ENCODE results near the gene BLVRB. TPM values are rescaled to one million over a fixed set of nuclear protein-coding genes. Genes with fewer than 3 reads are reported as not detected.
"Not testable (repeated sequence)": the region's sequence is repeated elsewhere in the genome, so short reads cannot be mapped to it uniquely, and the experiment has no call there.

The BLVRB gene
- total RNA-seq, 1 donor from 2014 or later = 43.0 TPM

DNA sequence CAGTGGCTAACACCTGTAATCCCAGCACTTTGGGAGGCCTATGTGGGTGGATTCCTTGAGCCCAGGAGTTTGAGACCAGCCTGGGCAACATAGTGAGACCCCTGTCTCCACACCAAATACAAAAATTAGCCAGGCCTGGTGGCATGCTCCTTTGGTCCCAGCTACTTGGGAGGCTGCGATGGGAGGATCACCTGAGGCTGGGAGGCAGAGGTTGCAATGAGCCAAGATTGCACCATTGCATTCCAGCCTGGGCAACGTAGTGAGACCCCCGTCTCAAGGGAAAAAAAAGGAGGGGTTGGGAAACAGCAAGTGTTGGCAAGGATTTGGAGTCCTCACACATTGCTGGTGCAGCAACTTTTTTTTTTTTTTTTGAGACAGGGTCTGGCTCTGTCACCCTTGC lies 20.5 kb upstream of the BLVRB start:
- DNase-seq (ENCODE audit: low read depth) = no peak

DNA sequence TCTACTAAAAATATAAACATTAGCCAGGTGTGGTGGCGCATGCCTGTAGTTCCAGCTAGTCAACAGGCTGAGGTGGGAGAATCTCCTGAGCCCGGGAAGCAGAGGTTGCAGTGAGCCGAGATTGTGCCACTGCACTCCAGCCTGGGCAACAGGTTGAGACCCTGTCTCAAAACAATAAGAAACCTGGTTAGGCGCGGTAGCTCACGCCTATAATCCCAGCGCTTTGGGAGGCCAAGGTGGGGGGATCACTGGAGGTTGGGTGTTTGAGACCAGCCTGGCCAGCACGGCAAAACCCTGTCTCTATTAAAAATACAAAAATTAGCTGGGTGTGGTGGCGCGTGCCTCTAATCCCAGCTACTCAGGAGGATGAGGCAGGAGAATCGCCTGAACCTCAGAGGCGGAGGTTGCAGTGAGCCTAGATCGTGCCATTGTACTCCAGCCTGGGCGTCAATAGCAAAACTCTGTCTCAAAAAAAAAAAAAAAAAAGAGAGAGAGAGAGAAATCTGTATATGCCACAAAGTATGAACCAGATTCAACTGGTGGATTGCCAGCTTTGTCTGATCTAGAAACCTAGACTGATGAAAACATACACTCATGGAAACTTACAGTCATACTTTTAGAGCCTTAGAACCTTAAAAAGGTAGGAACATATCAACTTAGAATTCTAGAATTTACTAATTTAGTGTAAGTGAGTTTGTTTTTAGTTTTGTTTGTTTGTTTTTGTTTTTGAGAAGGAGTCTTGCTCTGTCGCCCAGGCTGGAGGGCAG lies 10.5 kb upstream of the BLVRB start:
- DNase-seq (ENCODE audit: low read depth) = not testable (repeated sequence)

DNA sequence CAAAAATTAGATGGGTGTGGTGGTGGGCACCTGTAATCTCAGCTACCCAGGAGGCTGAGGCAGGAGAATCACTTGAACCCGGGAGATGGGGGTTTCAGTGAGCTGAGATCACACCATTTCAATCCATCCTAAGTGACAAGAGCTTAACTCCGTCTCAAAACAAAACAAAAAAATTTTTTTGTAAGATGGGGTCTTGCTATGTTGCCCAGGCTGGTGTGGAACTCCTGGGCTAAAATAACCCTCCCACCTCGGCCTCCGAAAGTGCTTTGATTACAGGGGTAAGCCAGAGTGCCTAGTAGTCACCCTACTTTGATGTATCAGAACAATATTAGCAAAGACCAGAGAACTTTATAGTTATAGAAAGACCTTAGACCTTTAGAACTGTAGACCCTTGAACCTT lies 9.2 kb upstream of the BLVRB start:
- DNase-seq (ENCODE audit: low read depth) = no peak

DNA sequence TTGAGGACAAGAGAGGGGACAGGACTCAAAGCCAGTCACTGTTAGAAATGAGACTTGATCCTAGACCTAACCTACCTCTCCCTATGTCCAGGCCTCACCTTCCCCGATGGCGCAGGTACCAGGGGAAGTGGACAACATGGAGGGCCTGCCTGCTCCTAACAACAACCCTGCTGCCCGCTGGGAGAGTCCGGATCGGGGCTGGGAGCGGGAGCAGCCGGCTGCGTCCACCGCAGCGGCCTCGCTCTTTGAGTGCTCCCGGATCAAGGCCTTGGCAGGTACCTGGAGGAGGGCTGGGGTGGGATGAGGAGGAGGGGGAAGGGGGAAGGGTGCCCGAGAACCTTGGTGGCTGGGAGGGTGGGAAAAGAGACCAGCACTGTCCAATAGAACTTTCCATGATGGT lies 7.0 kb upstream of the BLVRB start:
- DNase-seq (ENCODE audit: low read depth) = no peak

DNA sequence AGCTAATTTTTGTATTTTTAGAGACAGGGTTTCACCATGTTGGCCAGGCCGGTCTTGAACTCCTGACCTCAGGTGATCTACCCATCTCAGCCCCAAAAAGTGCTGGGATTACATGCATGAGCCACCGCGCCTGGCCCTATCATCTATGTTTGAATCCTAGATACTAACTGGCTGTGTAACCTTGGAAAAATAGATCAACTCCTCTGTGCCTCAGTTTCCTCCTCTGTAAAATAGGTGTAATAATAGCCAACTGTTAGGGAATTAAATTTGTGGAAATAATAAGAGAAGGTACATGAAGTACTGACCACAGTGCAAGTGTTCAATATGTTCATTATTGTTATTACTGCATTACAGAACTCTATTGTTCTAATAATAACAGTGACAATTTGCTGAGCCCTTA lies 5.6 kb upstream of the BLVRB start:
- no peak for DNase-seq (ENCODE audit: low read depth)

DNA sequence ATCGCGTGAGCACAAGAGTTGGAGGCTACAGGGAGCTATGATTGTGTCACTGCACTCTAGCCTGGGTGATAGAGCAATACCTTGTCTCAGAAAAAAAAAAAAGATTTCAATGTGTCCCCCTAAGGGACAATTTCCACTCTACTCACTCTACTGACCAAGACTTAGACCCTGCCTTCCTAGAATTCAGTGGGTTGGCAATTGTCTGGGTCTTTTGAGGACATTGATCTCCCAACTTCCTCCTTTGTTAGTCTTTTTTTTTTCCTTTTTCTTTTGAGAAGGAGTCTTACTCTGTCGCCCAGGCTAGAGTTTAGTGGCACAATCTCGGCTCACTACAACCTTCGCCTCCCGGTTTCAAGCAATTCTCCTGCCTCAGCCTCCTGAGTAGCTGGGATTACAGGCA lies 3.5 kb upstream of the BLVRB start:
- no peak for DNase-seq (ENCODE audit: low read depth)

DNA sequence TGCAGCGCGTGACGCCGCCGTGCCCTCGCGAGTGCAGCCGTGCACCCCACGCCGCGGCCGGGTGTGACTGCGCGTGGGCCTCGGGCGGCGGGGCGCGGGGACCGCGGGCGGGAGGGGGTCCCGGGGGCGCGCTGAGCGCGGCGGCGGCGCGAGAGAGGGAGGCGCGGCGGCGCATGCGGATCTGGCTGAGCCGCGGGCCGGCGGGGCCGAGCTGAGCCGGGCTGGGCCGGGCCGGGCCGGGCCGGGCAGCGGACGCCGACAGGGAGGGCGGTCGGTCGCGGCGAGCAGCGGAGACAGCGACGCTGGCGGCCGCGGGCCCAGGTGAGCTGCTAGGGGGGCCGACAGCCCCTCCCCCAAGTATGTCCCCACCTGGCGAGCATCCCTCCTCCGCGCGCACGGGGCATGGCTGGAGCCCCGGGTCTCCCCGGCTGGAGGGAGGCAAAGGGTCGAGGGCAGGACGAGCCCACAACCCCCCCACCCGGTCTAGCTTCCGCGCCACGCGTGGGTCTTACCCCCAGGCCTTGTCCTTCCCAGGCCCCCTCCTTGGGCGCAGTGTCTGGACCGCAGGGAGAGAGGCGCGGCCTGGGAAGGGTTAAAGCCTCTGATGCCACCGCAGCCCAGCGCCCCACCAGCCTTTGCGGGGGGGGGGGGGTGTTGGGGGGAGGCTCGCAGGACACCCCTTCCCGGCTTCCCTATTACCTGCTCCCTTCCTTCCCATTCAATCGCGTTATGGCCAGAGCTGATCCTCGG lies 1.6 kb upstream of the BLVRB start, which contains the start of gene SPTBN4:
TSS of gene SPTBN4 (plus strand) at position 17 of the 750 bp plus-strand sequence. CDS start 5,621 bp downstream, outside the sequence.
- DNase-seq (ENCODE audit: low read depth) = no peak

DNA sequence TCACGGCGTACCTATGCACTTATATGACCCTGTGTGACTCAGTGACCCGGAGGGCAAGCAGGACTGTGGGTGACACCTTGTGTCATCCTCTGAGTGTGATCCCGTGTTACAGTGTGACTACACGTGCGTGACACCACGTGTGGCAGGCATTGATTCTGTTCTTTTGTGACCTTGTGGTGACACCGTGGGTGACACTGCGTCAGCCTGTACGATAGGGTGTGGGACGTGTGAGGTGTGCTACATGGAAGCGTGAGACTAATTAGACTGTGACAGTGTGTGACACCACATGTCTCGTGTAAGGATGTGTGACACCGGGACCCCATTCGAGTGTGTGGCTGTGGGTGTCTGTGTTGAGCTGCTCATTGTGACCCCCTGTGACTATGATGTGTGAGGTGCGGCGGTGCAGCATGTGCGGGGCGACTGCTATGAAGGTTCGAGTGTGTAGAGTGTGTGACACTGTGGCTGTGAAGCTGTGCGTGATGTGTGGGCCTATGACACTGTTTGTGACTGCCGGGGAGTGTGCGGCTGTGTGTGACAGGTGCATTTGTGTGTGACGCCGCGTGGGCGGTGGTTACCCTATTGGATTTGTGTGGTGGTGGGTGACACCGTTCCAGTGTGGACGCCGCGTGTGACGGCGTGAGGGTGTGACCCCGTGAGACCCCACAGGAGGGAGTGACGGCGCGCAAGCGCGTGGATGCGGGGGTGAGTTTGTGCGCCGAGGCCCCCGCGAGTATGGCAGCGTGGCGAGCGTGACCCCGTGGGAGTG lies 857 bp upstream of the BLVRB start:
- DNase-seq (ENCODE audit: low read depth) = no peak

DNA sequence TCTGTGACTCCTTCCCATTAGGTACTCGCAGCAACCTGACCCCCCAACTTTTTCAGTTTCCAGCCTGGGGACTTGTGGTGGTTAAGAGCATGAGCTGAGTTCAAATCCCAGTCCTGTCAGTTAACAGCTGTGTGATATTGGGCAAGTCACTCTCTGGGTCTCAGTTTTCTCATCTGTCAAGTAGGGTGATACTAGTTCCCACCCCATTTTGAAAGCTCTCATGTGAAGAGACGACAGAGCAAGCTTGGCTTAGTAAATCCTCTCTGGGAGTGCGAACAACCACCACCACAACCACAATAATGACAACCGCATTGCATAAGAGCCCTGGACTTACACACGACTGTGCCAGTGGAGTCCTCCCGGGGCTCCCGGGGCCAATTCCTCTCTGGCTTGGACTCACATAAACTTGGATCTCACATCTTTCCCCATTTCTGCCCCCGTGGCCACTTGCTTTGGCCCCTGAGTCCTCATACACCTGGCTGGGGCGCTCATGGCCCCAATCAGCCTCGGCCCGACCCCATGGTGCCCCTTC lies 454 bp downstream of the BLVRB start:
- DNase-seq (ENCODE audit: low read depth) = peak; percentile 90

DNA sequence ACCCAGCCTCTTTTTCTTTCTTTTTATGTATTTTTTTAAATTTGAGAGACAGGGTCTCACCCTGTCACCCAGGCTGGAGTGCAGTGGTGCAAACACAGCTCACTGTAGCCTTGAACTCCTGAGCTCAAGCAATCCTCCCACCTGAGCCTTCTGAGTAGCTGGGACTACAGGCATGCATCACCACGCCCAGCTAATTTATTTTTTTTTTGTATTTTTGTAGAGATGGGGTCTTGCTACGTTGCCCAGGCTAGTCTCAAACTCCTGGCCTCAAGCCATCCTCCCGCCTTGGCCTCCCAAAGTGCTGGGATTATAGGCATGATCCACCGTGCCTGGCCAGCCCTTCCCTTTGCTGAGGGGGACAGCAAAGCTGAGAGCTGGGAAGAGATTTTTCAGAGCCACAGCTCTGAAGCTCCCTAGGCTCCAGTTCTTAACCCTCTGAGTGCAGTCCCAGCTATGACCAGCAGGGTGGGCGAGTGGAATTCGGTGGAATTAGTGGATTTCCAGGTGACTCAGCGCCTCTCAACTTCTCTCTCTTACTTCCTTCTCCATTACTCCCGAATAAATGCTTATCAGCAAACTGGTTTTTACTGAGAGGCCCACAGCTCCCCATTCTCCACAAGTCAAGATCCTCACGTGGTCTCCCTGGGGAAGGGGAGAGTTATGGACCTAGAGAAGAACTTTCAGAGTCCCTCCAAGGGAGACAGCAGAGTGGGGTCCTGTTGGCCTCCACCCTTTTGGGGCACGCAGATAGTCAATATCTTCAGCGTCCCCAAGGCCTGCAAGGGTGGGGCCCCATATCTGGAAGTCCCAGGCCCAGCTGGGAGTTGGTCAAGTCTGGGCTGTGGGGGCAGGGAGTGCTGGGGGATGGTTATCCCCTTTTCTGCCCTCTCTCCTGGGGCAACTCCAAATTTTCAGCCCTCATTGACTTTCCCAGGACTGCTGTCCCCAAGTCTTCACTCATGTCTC lies 1.2 kb downstream of the BLVRB start:
- peak; percentile 85 for DNase-seq (ENCODE audit: low read depth)

DNA sequence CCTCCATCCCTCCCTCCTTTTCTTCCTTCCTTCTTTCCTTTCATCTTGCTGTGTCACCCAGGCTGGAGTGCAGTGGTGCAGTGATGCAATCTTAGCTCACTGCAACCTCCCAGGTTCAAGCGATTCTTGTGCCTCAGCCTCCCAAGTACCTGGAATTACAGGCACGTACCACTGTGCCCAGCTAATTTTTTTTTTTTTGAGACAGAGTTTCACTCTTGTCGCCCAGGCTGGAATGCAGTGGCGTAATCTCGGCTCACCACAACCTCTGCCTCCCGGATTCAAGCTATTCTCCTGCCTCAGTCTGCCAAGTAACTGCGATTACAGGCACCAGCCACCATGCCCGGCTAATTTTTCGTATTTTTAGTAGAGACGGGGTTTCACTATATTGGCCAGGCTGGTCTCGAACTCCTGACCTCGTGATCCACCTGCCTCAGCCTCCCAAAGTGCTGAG lies 1.9 kb downstream of the BLVRB start:
- DNase-seq (ENCODE audit: low read depth) = peak; percentile 56

DNA sequence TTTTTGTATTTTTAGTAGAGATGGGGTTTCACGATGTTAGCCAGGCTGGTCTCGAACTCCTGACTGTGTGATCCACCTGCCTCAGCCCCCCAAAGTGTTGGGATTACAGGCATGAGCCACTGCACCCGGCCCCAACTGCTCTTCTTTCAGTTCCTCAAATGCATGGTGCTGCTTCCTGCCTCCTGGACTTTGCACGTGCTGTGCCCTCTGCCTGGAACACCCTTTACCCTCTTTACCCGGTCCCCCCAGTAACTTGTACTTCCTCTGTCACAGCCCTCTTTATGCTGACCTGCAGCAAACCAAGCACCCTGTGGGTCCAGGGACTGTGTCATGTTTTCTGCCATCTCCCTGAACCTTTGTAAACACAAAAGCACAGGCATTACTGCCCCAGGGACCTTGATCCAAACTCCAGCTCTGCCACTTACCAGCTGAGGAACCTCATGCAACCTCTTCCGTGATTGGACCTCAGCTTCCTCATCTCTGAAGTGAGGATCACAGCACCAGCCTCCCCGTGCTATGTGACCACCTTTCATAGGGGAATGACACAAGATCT lies 3.8 kb downstream of the BLVRB start:
- no peak for DNase-seq (ENCODE audit: low read depth)

DNA sequence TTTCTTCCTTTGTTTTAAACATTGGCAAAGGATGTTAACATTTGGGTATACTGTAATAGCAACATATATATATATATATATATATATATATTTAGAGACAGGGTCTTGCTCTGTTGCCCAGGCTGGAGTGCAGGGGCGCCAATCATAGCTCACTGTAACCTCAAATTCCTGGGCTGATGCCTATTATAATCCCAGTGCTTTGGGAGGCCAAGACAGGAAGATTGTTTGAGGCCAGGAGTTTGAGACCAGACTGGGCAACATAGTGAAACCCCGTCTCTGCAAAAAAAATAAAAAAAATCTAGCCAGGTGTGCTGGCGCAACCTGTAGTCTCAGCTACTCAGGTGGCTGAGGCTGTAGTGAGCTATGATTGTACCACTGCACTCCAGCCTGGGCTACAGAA lies 5.4 kb downstream of the BLVRB start:
- no peak for DNase-seq (ENCODE audit: low read depth)

DNA sequence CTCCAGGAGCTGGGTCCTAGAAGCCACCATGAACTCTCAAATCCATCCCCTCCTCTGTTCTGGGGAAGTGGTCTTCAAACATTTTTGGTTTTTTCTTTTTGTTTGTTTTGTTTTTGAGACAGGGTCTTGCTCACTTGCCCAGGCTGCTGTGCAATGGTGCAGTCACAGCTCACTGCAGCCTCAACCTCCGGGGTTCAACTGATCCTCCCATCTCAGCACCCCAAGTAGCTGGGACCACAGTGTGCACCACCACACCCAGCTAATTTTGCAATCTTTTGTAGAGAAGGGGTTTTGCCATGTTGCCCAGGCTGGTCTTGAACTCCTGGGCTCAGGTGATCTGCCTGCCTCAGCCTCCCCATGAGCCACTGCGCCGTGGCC lies 7.0 kb downstream of the BLVRB start:
- no peak for DNase-seq (ENCODE audit: low read depth)

DNA sequence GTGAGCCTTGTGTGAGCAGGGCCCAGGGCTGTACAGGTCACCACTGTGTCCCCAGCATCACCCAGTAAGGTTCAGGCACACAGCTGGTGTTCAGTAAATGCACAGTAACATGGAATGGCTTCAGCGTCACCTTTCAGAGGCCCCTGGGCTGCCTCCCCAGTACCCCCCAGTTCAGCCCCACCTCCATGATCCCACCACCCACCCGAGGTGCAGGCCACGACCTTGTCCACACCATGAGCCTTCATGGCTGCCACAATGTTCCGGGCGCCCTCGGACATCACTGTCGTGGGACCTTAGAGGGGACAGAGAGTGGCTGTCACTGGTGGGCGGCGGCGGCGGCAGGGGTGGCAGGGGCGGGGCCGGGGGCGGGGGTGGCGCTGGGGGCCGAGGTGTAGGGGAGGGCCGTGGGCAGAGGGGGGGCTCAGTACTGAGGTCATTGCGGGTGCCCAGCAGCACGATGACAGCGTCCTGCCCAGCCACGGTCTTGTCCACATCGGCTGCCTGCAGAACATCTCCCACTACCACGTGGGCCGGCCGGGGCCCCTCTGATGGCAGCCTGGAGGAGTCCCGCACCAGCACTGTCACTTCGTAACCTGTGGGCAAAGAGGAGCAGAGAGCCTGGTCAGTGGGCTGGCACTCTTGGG lies 7.5 kb downstream of the BLVRB start:
- DNase-seq (ENCODE audit: low read depth) = no peak

DNA sequence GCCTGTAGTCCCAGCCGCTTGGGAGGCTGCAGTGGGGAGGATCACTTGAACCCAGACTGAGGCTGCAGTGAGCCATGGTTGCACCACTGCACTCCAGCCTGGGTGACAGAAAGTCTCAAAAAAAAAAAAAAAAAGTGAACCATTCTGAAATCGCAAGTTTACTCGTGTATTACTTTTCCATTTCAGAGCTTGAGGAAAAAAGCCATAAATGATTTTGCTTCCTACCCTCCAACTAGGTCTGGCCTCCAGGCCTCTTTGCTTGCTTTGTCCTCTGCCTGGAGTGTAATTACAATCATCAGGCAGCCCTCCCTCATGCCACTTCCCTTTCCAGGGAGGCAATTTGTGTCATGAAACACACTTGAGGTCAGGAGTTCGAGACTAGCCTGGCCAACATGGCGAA lies 8.5 kb downstream of the BLVRB start:
- DNase-seq (ENCODE audit: low read depth) = no peak

DNA sequence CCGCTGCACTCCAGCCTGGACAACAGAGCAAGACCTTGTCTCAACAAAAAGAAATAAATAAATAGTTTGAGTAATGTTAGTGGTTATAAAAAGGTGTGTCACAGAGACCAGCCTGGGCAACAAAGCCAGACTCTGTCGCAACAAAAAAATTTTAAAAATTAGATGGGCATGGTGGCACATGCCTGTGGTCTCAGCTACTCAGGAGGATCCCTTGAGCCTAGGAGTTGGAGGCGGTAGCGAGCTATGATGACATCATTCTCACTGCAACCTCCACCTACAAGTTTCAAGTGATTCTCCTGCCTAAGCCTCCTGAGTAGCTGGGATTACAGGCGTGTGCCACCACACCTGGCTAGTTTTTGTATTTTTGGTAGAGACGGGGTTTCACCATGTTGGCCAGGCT lies 11.6 kb downstream of the BLVRB start:
- DNase-seq (ENCODE audit: low read depth) = peak; percentile 12

DNA sequence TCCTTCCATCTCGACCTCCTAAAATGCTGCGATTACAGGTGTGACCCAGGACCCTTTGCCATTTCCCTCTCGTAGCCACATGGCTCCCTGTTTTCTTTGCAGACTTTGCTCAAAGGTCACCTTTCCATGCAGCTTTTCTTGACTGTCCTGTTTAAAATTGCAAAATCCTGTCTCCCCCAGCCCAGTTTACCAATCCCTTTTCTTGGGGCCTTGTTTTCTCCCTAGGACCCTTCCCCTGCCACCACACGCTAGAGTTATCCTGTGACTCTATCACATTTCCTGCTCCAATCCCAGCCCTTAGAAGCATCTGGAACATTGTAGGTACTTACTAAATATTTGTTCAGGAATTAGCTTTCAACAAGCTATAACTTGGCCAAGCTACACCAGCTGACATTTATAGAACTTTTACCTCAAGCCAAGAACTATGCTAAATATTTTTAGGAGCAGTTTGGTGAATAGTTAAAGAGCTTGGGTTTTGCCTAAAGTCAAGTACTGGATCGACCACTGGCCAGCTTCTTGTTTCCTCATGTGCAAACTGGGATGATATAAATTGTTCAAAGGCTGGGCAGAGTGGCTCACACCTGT lies 12.3 kb downstream of the BLVRB start:
- no peak for DNase-seq (ENCODE audit: low read depth)

DNA sequence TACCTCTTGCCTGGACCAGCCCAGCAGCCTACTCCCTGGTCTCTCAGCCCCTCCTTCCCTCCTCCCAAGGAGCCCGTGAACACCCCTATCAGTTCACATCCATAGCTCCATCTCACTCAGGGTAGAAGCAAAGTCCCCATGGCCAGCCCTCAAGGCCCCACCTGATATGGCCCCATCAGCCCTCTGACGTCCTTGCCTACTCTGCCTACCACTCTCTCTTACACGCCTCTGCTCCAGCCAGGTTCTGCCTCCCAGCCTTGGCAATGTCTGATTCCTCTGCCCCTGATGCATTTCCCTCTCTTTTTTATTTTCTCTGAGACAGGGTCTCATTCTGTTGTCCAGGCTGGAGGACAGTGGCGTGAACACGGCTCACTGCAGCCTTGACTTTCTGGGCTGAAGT lies 13.5 kb downstream of the BLVRB start:
- DNase-seq (ENCODE audit: low read depth) = no peak

DNA sequence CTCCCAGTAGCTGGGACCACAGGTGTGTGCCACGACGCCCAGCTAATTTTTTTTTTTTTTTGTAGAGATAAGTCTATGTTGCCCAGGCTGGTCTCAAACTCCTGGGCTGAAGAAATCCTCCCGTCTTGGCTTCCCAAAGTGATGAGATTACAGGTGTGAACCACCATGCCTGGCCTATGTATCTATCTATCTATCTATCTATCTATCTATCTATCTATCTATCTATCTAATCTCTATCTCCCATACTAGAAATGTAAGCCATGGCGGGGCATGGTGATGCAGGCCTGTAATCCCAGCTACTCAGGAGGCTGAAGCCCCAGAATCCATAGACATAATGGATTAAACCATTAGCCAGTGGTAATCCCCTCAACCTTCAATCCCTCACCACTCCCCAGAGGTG lies 14.9 kb downstream of the BLVRB start:
- DNase-seq (ENCODE audit: low read depth) = no peak

Data from renal cortical epithelial cell (primary cell).